GM19035 (cell line): ENCODE data around the gene TFAP2E.

Source experiments
- ATAC-seq: cut with Tn5 transposase; IDR thresholded peaks from one replicate; pipeline ENCODE4 v1.9.1; 2021; ENCODE audit not compliant: unreplicated experiment

The TFAP2E gene

DNA sequence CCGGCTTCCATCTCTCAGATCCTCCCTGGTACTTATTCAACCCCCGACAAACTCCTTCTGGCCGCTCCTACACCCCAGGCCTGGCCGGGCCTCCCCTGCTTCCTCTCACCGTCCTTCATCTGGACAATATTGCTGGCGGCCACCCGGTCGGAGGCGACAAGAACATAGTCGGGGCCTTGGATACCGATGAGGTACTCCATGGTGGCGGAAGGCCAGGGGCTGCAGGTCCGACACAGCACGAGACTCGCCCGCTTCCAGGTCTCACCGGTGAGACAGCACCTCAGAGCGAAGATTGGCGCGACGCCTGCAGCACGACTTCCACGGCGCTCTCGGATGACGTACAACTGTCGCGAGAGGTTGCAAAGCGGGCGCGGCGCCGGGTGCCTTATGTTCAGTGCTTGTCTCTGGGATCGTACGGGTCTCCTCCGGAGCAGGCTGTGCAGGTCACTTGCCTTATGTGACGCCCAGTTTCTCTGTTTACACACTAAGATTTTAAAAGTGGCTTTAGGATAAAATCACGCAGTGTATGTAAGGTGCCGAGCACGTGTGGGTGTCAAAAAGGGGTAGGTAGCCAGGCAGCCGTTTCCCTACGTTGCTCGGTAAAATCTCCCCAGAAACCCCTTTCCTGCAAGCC, 68.2 kb downstream of the TFAP2E start, which contains the start of gene PSMB2:
Gene PSMB2 (minus strand): TSS at position 294 of the 634 bp plus-strand sequence. CDS start 94 bp downstream, at position 200.
- ATAC-seq, result peak; percentile 89

GRCh38 chr1:35642471-35642955, 69.4 kb downstream of the TFAP2E start:
- no peak for ATAC-seq

DNA sequence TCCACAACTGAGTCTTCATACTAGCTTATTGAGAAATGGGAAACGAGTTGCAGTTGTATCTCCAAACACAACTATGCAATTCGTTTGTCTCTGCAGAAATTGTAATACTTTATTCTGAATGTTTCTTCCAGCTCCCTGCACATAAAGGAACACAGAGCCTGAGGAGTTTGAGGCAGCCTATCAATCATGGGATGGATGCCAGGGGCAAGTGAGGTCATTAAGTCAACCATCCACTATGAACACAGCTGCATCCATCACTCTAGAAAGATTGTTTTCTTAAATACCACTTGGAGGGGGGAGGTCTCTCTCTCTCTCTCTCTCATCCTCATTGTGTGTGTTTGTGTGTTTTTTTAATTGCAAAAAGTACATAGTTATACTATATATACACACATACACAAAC, 71.1 kb downstream of the TFAP2E start:
- ATAC-seq, result no peak
